HepG2 (cell line): ENCODE results near the gene EMP2. TPM values are rescaled to one million over a fixed set of nuclear protein-coding genes. Genes with fewer than 3 reads are reported as not detected.

Experiments used
- ARNTL ChIP-seq: sonication (generic); formaldehyde crosslinking; IDR thresholded peaks from 2 replicates; pipeline ENCODE4 v1.4.0; 2020; ENCODE audit warnings: mild to moderate bottlenecking, missing genetic modification reagents
- ATF5 ChIP-seq: sonication (generic); formaldehyde crosslinking; IDR thresholded peaks from 2 replicates; pipeline ENCODE4 v1.4.0; 2020; ENCODE audit warnings: mild to moderate bottlenecking, low read depth, missing genetic modification reagents
- BRCA1 ChIP-seq: sonication (generic); formaldehyde crosslinking; IDR thresholded peaks from 2 replicates; pipeline ENCODE4 v1.4.0; 2020; ENCODE audit warnings: missing genetic modification reagents
- BRD4 ChIP-seq: sonication (generic); formaldehyde crosslinking; IDR thresholded peaks from 2 replicates; pipeline ENCODE4 v1.4.0; 2020; ENCODE audit warnings: missing genetic modification reagents
- CAMTA2 ChIP-seq: sonication (generic); formaldehyde crosslinking; IDR thresholded peaks from 2 replicates; pipeline ENCODE4 v1.4.0; 2020; ENCODE audit warnings: mild to moderate bottlenecking, missing genetic modification reagents, borderline replicate concordance
- CHCHD3 ChIP-seq: sonication (generic); formaldehyde crosslinking; IDR thresholded peaks from 2 replicates; pipeline ENCODE4 v1.8.0; 2022; ENCODE audit warnings: mild to moderate bottlenecking, missing genetic modification reagents, moderate library complexity
- CTCF ChIP-seq: sonication (generic); formaldehyde crosslinking; IDR thresholded peaks from 2 replicates; pipeline ENCODE4 v1.5.0; 2020; ENCODE audit warnings: mild to moderate bottlenecking, missing genetic modification reagents, moderate library complexity
- ELF3 ChIP-seq: IDR thresholded peaks from 2 replicates; pipeline ENCODE4 v1.6.1; 2016; ENCODE audit warnings: missing genetic modification reagents, missing compliant biosample characterization
- FOSL1 ChIP-seq: sonication (generic); formaldehyde crosslinking; IDR thresholded peaks from 2 replicates; pipeline ENCODE4 v1.9.0; 2021; ENCODE audit warnings: missing genetic modification reagents, borderline replicate concordance
- FOXM1 ChIP-seq: sonication (generic); formaldehyde crosslinking; IDR thresholded peaks from 2 replicates; pipeline ENCODE4 v1.5.0; 2020; ENCODE audit warnings: missing genetic modification reagents
- LCORL ChIP-seq, 2 experiments: fragments of 450-650 bp in 1 of 2; sonication (generic) in 1 of 2; formaldehyde crosslinking in 1 of 2; IDR thresholded peaks; 2 replicates each; pipeline versions ENCODE4 v1.5.0 to v1.6.1; 2017 to 2020; ENCODE audit warnings: antibody characterized with exemption in 1 of 2, missing genetic modification reagents in 1 of 2
- MAZ ChIP-seq, 2 experiments: sonication (generic) in 1 of 2; formaldehyde crosslinking in 1 of 2; IDR thresholded peaks; 2 replicates each; pipeline versions ENCODE4 v1.5.0 to v1.6.1; 2012 to 2020; ENCODE audit warnings: low read depth in 2 of 2, mild to moderate bottlenecking in 2 of 2, borderline replicate concordance in 1 of 2, improper control_type of control experiment in 1 of 2, low read length in 1 of 2, missing genetic modification reagents in 1 of 2, moderate library complexity in 1 of 2
- MED1 ChIP-seq: sonication (generic); formaldehyde crosslinking; IDR thresholded peaks from 2 replicates; pipeline ENCODE4 v1.4.0; 2020; ENCODE audit warnings: missing genetic modification reagents
- MLXIP ChIP-seq: sonication (generic); formaldehyde crosslinking; IDR thresholded peaks from 2 replicates; pipeline ENCODE4 v1.9.0; 2021; ENCODE audit warnings: missing genetic modification reagents, borderline replicate concordance
- NAIF1 ChIP-seq: sonication (generic); formaldehyde crosslinking; IDR thresholded peaks from 2 replicates; pipeline ENCODE4 v1.5.0; 2020; ENCODE audit warnings: mild to moderate bottlenecking, missing genetic modification reagents, borderline replicate concordance
- PAX8 ChIP-seq: sonication (generic); formaldehyde crosslinking; IDR thresholded peaks from 2 replicates; pipeline ENCODE4 v1.8.0; 2022; ENCODE audit warnings: mild to moderate bottlenecking, missing genetic modification reagents, borderline replicate concordance
- RBAK ChIP-seq: sonication (generic); formaldehyde crosslinking; IDR thresholded peaks from 2 replicates; pipeline ENCODE4 v1.5.1; 2020; ENCODE audit warnings: mild to moderate bottlenecking, missing genetic modification reagents
- RXRA ChIP-seq: sonication (generic); formaldehyde crosslinking; IDR thresholded peaks from 2 replicates; pipeline ENCODE4 v1.5.1; 2020; ENCODE audit warnings: missing genetic modification reagents
- SAP130 ChIP-seq: IDR thresholded peaks from 2 replicates; pipeline ENCODE4 v1.6.1; 2016; ENCODE audit warnings: low read depth
- SIX4 ChIP-seq: sonication (generic); formaldehyde crosslinking; IDR thresholded peaks from 2 replicates; pipeline ENCODE4 v1.4.0; 2020; ENCODE audit warnings: missing genetic modification reagents
- TRIM24 ChIP-seq: sonication (generic); formaldehyde crosslinking; IDR thresholded peaks from 2 replicates; pipeline ENCODE4 v1.8.0; 2022; ENCODE audit warnings: mild to moderate bottlenecking, missing genetic modification reagents
- TSC22D2 ChIP-seq: sonication (generic); formaldehyde crosslinking; IDR thresholded peaks from 2 replicates; pipeline ENCODE4 v1.5.1; 2020; ENCODE audit warnings: missing genetic modification reagents, mild to moderate bottlenecking, borderline replicate concordance
- ZMAT5 ChIP-seq: sonication (generic); formaldehyde crosslinking; IDR thresholded peaks from 2 replicates; pipeline ENCODE4 v1.5.0; 2020; ENCODE audit warnings: mild to moderate bottlenecking, low read depth, missing genetic modification reagents, borderline replicate concordance
- ZNF253 ChIP-seq: sonication (generic); formaldehyde crosslinking; IDR thresholded peaks from 2 replicates; pipeline ENCODE4 v1.8.0; 2022; ENCODE audit warnings: mild to moderate bottlenecking, missing genetic modification reagents, borderline replicate concordance
- ZNF451 ChIP-seq: sonication (generic); formaldehyde crosslinking; IDR thresholded peaks from 2 replicates; pipeline ENCODE4 v1.5.0; 2020; ENCODE audit warnings: mild to moderate bottlenecking, missing genetic modification reagents
- polyA plus RNA-seq, 8 experiments: library from polyadenylated mRNA; depleted of rRNA in 3 of 8; stranded (reverse) in 7 of 8; unstranded in 1 of 8; fragments of >200 nt; fragmentation: Illumina TruSeq in 4 of 8; extraction: Trizol in 4 of 8; gene quantifications; 2 replicates each; pipeline versions ENCODE4 v1.2.1 to v1.2.3, GENCODE V29; 2011 to 2016; ENCODE audit warnings: low read depth in 4 of 8, missing spikeins in 1 of 8, mixed read lengths in 1 of 8; ENCODE audit not compliant: insufficient read depth in 1 of 8
- total RNA-seq, 5 experiments: library from RNA; depleted of rRNA; stranded (reverse); fragments of >200 nt; fragmentation: Illumina TruSeq; extraction: Trizol; gene quantifications; 2 replicates each; pipeline ENCODE4 v1.2.3, GENCODE V29; 2016; ENCODE audit warnings: low read depth in 1 of 5

EMP2 gene
- total and polyA plus RNA-seq, 2 of the 13 experiments (the other 11 are each of a cell fraction or from before 2014, with no cell fraction given): 24.6 to 91.2 TPM

GRCh38 chr16:10608687-10609401 lies 28.4 kb upstream of the EMP2 start (continued):
- TF ChIP-seq MED1 (no peak), PAX8 (CRISPR knock-in tag) (no peak), TRIM24 (no peak; the same call in 1 of the 2 replicates), BRCA1 (CRISPR knock-in tag) (no peak), SIX4 (CRISPR knock-in tag) (no peak), TSC22D2 (CRISPR knock-in tag) (no peak), ZNF451 (peak; percentile 48; the same call in 1 of the 2 replicates), ZNF253 (no peak), LCORL (IDR thresholded peaks at IDR 0.05) (no peak), LCORL (CRISPR knock-in tag; IDR thresholded peaks at IDR 0.05) (no peak), RBAK (CRISPR knock-in tag) (0 out of 2 replicates have a peak, but pooled peaks have one; percentile 26), CHCHD3 (CRISPR knock-in tag) (no peak), FOSL1 (CRISPR knock-in tag) (no peak), ZMAT5 (CRISPR knock-in tag) (no peak), MLXIP (CRISPR knock-in tag) (no peak), CAMTA2 (no peak), ARNTL (CRISPR knock-in tag) (no peak), NAIF1 (CRISPR knock-in tag) (no peak), SAP130 (no peak), RXRA (CRISPR knock-in tag) (0 out of 2 replicates have a peak, but pooled peaks have one; percentile 12), MAZ (IDR thresholded peaks at IDR 0.05; ENCODE audit: borderline replicate concordance, low read depth, low read length) (no peak), MAZ (CRISPR knock-in tag; IDR thresholded peaks at IDR 0.05; ENCODE audit: low read depth) (no peak), ELF3 (CRISPR knock-in tag) (peak; percentile 44; the same call in 1 of the 2 replicates), BRD4 (CRISPR knock-in tag) (no peak), ATF5 (CRISPR knock-in tag) (no peak), CTCF (no peak), FOXM1 (CRISPR knock-in tag) (no peak)
